Sigmoid colon (tissue), 7 donors: ENCODE data around the gene ZNF202. TPM values are rescaled to one million over a fixed set of nuclear protein-coding genes. Genes with fewer than 3 reads are reported as not detected.

Experiments used
- DNase-seq: peaks from one replicate; pipeline ENCODE4 v3.0.0-alpha.2; 2019
- H3K27ac ChIP-seq, 4 donors: fragments of 200-600 bp; sonication (generic); one replicate each; pipeline ENCODE4 v1.5.1; 2016 to 2019; ENCODE audit warnings: mild to moderate bottlenecking in 1 of 4
- H3K27me3 ChIP-seq, 3 donors: fragments of 200-600 bp; sonication (generic); one replicate each; pipeline ENCODE4 v1.5.1; 2019; ENCODE audit warnings: mild to moderate bottlenecking in 1 of 3
- H3K36me3 ChIP-seq, 4 donors: fragments of 200-600 bp; sonication (generic); one replicate each; pipeline ENCODE4 v1.5.1; 2016 to 2019
- H3K4me1 ChIP-seq, 4 donors: fragments of 200-600 bp; sonication (generic); one replicate each; pipeline ENCODE4 v1.5.1; 2017 to 2019
- H3K4me3 ChIP-seq, 4 donors: fragments of 200-600 bp; sonication (generic); one replicate each; pipeline ENCODE4 v1.5.1; 2017 to 2019; ENCODE audit warnings: mild to moderate bottlenecking in 2 of 4, moderate library complexity in 1 of 4
- H3K9me3 ChIP-seq, 4 donors: fragments of 200-600 bp in 3 of 4; sonication (generic) in 3 of 4; one replicate each; pipeline versions ENCODE4 v1.5.1 to v1.6.1; 2013 to 2019
- EP300 ChIP-seq, 4 donors: sonication (generic); formaldehyde crosslinking; IDR thresholded peaks; one replicate each; pipeline ENCODE4 v1.6.1; 2017; ENCODE audit warnings: antibody characterized with exemption in 4 of 4
- POLR2A ChIP-seq, 2 donors: fragments of 450-650 bp; IDR thresholded peaks; one replicate each; pipeline ENCODE4 v1.6.1; 2016; ENCODE audit warnings: antibody characterized with exemption in 2 of 2, mild to moderate bottlenecking in 2 of 2, moderate library complexity in 2 of 2
- POLR2AphosphoS5 ChIP-seq, 4 donors: sonication (generic); formaldehyde crosslinking; IDR thresholded peaks; one replicate each; pipeline ENCODE4 v1.6.1; 2017; ENCODE audit warnings: antibody characterized with exemption in 4 of 4
- WGBS, 2 donors: extraction: QIAGEN DNeasy Blood & Tissue Kit; methylation state at CpG; one replicate each; pipeline ENCODE4 v1.1.7; 2013; 5-methylcytosine and 5-hydroxymethylcytosine counted together
- intact Hi-C: fragments of 100-400 bp; cut with DNase I; formaldehyde crosslinking; loops from one replicate; pipeline ENCODE4 v1.15.1; 2023
- polyA plus RNA-seq, 3 donors: library from polyadenylated mRNA; stranded (reverse); fragments of 200-250 nt; gene quantifications; one replicate each; pipeline ENCODE4 v1.2.3, GENCODE V29; 2013
- total RNA-seq, 4 donors: library from RNA; depleted of rRNA; stranded (reverse); fragments of >200 nt; gene quantifications; one replicate each; pipeline ENCODE4 v1.1.0, GENCODE V29; 2016
- TF ChIP-seq, protein P1 (sequence below), 4 experiments: fragments of 450-650 bp in 3 of 4; fragments of 200-600 bp in 1 of 4; IDR thresholded peaks; one replicate each; pipeline ENCODE4 v1.5.1; 2016 to 2019; ENCODE audit warnings: antibody characterized with exemption in 4 of 4, mild to moderate bottlenecking in 3 of 4, moderate library complexity in 2 of 4
- donor health status: healthy with polysubstance abuse.
- donor health status: Bipolar disorder and iron deficiency.
- donor health status: healthy.

ZNF202 gene
- total and polyA plus RNA-seq, 7 donors, result 1.2 to 8.1 (median 6.3) TPM

DNA sequence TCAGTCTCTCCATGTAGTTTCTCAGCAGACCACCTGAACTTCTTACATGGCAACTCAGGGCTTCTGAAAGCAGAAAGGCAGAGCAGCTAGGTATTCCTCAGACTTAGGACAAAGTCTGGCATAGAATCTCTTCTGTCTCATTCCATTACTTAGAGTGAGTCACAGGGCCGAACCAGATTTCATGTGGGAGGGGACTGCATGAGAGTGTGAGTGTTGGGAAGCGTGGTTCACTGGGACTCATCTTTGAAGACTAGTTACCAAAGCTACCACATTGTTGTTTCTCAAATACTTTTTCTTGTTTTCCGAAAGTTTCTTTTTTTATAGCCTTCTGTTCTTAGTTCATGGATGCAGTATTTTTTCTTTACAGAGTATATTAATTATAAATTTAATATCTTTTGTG is 51.0 kb downstream of the ZNF202 start:
- intact Hi-C loops, result no loop called here
- TF ChIP-seq, protein P1, sequence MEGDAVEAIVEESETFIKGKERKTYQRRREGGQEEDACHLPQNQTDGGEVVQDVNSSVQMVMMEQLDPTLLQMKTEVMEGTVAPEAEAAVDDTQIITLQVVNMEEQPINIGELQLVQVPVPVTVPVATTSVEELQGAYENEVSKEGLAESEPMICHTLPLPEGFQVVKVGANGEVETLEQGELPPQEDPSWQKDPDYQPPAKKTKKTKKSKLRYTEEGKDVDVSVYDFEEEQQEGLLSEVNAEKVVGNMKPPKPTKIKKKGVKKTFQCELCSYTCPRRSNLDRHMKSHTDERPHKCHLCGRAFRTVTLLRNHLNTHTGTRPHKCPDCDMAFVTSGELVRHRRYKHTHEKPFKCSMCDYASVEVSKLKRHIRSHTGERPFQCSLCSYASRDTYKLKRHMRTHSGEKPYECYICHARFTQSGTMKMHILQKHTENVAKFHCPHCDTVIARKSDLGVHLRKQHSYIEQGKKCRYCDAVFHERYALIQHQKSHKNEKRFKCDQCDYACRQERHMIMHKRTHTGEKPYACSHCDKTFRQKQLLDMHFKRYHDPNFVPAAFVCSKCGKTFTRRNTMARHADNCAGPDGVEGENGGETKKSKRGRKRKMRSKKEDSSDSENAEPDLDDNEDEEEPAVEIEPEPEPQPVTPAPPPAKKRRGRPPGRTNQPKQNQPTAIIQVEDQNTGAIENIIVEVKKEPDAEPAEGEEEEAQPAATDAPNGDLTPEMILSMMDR (IDR thresholded peaks at IDR 0.05), result no peak
- no peak for TF ChIP-seq POLR2A (IDR thresholded peaks at IDR 0.05)
- no peak for TF ChIP-seq POLR2AphosphoS5 (IDR thresholded peaks at IDR 0.05)
- no peak for TF ChIP-seq EP300 (IDR thresholded peaks at IDR 0.05)
- no peak overlapping the region for H3K4me3 ChIP-seq
- no peaks in the 10 kb centered on the region for H3K9me3 ChIP-seq
- WGBS, 2 donors, result 73 to 79% methylated on average over 3 of the region's 3 CpGs
- no peak overlapping the region for H3K27ac ChIP-seq
- H3K36me3 ChIP-seq, result no peaks in the 10 kb centered on the region
- H3K27me3 ChIP-seq, result peaks cover 0 to 5% (median 0%) of the 10 kb centered on the region in 3 donors
- H3K4me1 ChIP-seq, result no peaks in the 10 kb centered on the region
- no peak for DNase-seq

- H3K36me3 ChIP-seq, result no peaks in the 10 kb centered on the region
- WGBS, 2 donors, result 90 to 93% methylated on average over 6 of the region's 6 CpGs
- H3K4me1 ChIP-seq, result no peaks in the 10 kb centered on the region
- no peak overlapping the region for H3K4me3 ChIP-seq
- H3K9me3 ChIP-seq, result no peaks in the 10 kb centered on the region
- DNase-seq, result no peak
- TF ChIP-seq EP300 (IDR thresholded peaks at IDR 0.05), result no peak
- TF ChIP-seq POLR2AphosphoS5 (IDR thresholded peaks at IDR 0.05), result no peak
- no peak for TF ChIP-seq POLR2A (IDR thresholded peaks at IDR 0.05)
- TF ChIP-seq, protein P1 (IDR thresholded peaks at IDR 0.05), result no peak
- peaks cover 0 to 5% (median 0%) of the 10 kb centered on the region in 3 donors for H3K27me3 ChIP-seq
- intact Hi-C loops, result no loop called here
- no peak overlapping the region for H3K27ac ChIP-seq
Observed at GRCh38 chr11:123684601-123685000, 56.9 kb downstream of the ZNF202 start.

- Histone ChIP-seq H3K9me3 (peaks cover 0 to 2% (median 0%) of the 10 kb centered on the region in 4 donors), H3K4me1 (no peaks in the 10 kb centered on the region), H3K27ac (no peak overlapping the region), H3K4me3 (no peak overlapping the region), H3K27me3 (peaks cover 0 to 5% (median 0%) of the 10 kb centered on the region in 3 donors), H3K36me3 (no peaks in the 10 kb centered on the region)
- no peak for DNase-seq
- 52 to 72% methylated on average over 8 of the region's 8 CpGs for WGBS, 2 donors
- no peak for TF ChIP-seq POLR2AphosphoS5 (IDR thresholded peaks at IDR 0.05)
- no peak for TF ChIP-seq EP300 (IDR thresholded peaks at IDR 0.05)
- intact Hi-C loops, result no loop called here
Observed at GRCh38 chr11:123683428-123684170, 57.9 kb downstream of the ZNF202 start.

- H3K27me3 ChIP-seq, result peaks cover 0 to 5% (median 0%) of the 10 kb centered on the region in 3 donors
- no peak for TF ChIP-seq EP300 (IDR thresholded peaks at IDR 0.05)
- TF ChIP-seq, protein P1 (IDR thresholded peaks at IDR 0.05), result no peak
- TF ChIP-seq POLR2AphosphoS5 (IDR thresholded peaks at IDR 0.05), result no peak
- no peak for TF ChIP-seq POLR2A (IDR thresholded peaks at IDR 0.05)
- H3K9me3 ChIP-seq, result peaks cover 0 to 2% (median 0%) of the 10 kb centered on the region in 4 donors
- H3K36me3 ChIP-seq, result no peaks in the 10 kb centered on the region
- WGBS, 2 donors, result 50 to 67% methylated on average over 5 of the region's 5 CpGs
- H3K4me1 ChIP-seq, result no peaks in the 10 kb centered on the region
- intact Hi-C loops, result no loop called here
- DNase-seq, result no peak
- no peak overlapping the region for H3K4me3 ChIP-seq
- no peak overlapping the region for H3K27ac ChIP-seq
Observed at GRCh38 chr11:123682696-123683410, 58.6 kb downstream of the ZNF202 start.

DNA sequence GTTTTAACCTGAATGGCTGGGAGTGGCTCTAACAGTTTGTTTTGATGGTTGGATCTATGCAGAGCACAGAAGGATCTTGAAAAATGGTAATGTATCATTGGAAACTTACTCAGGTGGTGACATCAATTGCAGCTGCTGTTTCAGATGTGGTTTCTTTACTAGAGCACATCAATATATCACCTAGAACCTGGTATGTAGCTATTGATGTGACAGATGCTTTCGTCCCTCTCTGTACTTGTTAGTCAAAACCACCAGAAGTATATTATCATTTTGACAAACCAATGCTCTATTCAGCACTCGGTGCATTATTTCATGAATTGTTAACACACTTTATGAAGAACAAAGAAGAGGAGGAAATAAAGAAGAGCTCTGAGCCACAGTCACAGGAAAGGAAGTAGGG is 60.4 kb downstream of the ZNF202 start:
- no peak for TF ChIP-seq POLR2AphosphoS5 (IDR thresholded peaks at IDR 0.05)
- TF ChIP-seq POLR2A (IDR thresholded peaks at IDR 0.05), result no peak
- no peak for TF ChIP-seq EP300 (IDR thresholded peaks at IDR 0.05)
- TF ChIP-seq, protein P1 (IDR thresholded peaks at IDR 0.05), result no peak
- intact Hi-C loops, result no loop called here
- no peaks in the 10 kb centered on the region for H3K36me3 ChIP-seq
- DNase-seq, result no peak
- WGBS, 2 donors, result 70 to 81% methylated on average over 2 of the region's 2 CpGs
- H3K4me3 ChIP-seq, result no peak overlapping the region
- H3K9me3 ChIP-seq, result peaks cover 0 to 2% (median 0%) of the 10 kb centered on the region in 4 donors
- H3K27me3 ChIP-seq, result peaks cover 0 to 5% (median 0%) of the 10 kb centered on the region in 3 donors
- H3K27ac ChIP-seq, result no peak overlapping the region
- no peaks in the 10 kb centered on the region for H3K4me1 ChIP-seq
